AG09309 (cell line): ENCODE results near the gene SIRT7.

ENCODE experiments used
- DNase-seq: peaks from one replicate; pipeline ENCODE4 v3.0.0-alpha.2; 2010; ENCODE audit warnings: low read depth
- H3K4me3 ChIP-seq: 2 replicates; pipeline ENCODE4 v1.5.1; 2011; ENCODE audit warnings: mild to moderate bottlenecking, low read depth, low read length, moderate library complexity; ENCODE audit not compliant: control insufficient read depth
- TF ChIP-seq, protein P1 (sequence below): IDR thresholded peaks from 2 replicates; pipeline ENCODE4 v1.5.1; 2011; ENCODE audit warnings: mild to moderate bottlenecking, low read depth, low read length, inconsistent platforms; ENCODE audit not compliant: insufficient read depth, control insufficient read depth; ENCODE audit errors: missing control alignments

Gene SIRT7

DNA sequence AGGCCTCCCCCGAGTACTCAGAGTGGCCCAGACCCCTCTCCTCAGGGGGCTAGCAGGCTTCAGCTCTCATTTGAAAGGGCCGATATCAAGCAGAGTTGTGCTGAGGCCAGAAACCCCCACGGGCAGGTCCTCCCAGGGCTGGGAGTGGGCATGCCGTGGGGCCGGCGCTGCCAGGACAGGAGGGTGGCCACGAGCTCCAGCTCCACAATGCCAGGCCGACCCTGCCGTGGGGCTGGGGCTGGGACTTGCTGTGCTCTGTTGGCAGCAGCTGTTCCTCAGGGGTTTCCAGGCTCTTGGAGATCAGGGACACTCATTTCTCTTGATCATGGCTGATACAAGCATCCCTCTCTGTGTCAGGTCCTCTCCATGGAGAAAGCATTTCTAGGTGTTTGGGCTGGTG lies 19.1 kb downstream of the SIRT7 start:
- DNase-seq = no peak

DNA sequence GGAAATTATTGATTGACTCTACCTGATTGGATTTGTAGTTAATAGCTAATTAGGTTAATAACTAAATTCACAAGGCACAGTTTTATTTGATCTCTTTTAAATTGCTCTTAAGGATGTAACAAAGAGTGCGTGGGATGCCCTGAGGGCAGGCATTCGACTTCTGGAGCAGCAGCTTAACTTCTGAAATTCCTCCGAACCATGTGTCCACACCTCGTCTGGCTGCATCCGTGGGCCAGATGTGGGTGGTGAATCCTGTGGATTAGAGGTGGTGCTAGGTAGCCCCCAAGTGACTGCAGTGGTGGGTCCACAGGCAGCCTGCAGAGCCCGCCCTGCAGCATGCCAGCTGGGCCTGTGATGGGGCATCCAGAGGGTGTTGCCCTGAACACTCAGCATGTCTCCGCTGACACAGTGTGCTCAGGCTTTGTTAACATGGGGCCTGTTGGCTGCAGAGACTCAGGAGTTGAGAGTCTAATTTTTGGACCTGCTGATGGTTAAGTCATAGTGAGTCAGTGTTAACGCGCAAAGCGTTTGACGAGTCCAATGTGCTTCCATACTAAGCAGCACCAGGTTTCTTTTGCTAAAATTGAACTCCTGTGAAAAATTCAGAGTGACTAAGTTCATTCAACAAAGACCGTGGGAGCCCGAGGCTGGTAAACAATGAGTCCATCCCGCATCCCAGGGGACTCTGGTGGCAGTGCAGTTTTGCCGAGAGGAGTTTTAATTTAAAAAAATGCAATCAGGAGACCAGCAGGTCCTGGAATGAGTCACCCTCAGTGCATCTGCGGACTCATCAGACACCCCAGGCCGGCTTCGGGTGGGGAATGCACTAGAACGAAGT lies 19.7 kb downstream of the SIRT7 start:
- TF ChIP-seq, protein P1, sequence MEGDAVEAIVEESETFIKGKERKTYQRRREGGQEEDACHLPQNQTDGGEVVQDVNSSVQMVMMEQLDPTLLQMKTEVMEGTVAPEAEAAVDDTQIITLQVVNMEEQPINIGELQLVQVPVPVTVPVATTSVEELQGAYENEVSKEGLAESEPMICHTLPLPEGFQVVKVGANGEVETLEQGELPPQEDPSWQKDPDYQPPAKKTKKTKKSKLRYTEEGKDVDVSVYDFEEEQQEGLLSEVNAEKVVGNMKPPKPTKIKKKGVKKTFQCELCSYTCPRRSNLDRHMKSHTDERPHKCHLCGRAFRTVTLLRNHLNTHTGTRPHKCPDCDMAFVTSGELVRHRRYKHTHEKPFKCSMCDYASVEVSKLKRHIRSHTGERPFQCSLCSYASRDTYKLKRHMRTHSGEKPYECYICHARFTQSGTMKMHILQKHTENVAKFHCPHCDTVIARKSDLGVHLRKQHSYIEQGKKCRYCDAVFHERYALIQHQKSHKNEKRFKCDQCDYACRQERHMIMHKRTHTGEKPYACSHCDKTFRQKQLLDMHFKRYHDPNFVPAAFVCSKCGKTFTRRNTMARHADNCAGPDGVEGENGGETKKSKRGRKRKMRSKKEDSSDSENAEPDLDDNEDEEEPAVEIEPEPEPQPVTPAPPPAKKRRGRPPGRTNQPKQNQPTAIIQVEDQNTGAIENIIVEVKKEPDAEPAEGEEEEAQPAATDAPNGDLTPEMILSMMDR = no peak
- no peak overlapping the region for H3K4me3 ChIP-seq
- DNase-seq = peak; percentile 75

More for the DNA sequence above, 19.1 kb downstream of the SIRT7 start:
- TF ChIP-seq, protein P1 = no peak
- no peak overlapping the region for H3K4me3 ChIP-seq

DNA sequence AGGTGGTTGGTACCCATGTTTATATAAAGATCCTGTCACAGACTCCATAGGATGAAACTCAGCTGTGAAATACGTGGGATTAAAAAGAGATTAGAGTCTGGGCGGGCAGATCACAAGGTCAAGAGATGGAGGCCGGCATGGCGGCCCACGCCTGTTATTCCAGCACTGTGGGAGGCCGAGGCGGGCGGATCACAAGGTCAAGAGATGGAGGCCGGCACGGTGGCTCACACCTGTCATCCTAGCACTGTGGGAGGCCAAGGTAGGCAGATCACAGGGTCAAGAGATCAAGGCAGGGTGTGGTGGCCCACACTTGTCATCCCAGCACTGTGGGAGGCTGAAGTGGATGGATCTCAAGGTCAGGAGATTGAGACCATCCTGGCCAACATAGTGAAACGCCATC lies 22.6 kb downstream of the SIRT7 start:
- DNase-seq = no peak
- TF ChIP-seq, protein P1 = no peak
- no peak overlapping the region for H3K4me3 ChIP-seq

DNA sequence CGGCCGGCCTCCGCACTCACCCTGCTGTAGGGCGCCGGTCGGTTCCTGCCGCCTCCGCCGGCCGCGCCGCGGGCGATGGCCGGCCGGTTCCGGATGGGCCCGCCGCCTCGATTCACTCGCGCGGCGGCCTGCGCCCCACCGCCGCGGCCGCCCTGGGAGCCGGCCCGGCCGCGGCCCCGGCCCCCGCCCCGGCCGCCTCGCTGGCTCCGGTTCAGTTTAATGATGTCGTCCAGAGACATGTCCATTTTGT lies 26.7 kb downstream of the SIRT7 start:
- H3K4me3 ChIP-seq = peak overlapping the region; percentile 59
- no peak for DNase-seq
- TF ChIP-seq, protein P1 = no peak

DNA sequence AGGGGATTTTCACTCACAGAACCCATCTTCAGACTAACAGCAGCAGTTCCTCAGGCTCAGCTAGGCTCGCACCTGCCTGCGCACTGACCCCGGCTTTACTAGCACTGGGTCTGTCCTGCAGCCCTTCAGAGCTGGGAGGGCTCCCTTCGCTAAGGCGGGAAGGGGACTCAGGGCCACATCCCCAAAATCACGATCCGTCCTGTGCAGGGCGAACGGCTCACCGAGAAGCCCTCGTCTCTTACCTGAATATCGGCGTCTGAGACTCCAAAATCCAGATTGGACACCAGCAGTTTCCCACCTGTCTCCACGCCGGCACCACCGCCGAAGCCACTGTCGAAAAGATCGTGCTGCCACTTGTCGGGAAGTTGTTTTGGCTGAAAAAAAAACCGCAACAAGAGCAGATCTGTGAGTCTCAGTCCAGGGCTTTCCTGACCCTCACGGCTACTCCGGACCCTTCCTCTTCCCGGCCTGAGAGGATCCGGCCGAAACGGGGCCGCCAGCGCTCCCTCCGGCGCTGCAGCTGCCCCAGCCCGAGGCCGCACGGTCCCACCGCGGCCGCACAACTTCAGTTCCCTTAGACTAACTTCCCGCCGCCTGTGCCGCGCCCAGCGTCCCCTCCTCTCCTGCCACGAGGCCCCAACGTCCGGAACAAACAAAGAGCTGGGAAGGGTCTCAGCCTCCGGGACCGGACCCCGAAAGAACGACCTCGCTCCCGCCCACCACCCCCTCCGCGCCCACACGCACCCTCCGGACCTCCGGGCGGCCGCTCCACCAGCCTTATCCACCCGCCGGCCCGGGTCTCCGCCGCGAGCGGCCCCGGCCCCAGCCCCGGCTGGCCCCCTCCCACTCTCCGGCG lies 27.3 kb downstream of the SIRT7 start:
- DNase-seq = no peak
- TF ChIP-seq, protein P1 = no peak
- peak overlapping the region; percentile 59 for H3K4me3 ChIP-seq

DNA sequence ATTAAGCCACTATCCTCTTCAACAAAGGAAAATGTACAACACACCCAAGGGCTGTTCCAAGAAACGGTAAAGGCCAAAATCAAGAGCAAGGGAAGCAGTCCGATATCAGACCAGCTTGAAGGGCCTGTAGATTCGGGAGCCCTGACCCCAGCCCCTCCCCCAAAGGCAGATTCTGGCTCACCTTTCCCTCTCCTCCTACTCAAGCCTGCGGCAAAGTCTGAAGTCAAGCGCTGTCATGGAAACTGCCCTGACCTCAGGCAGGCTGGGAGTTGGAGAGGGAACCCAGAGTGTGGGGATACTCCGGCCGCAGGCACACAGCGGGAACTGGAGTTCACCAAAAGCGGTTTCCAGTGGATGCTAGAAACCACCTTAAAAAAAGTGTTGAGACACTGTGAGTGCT lies 28.4 kb downstream of the SIRT7 start:
- TF ChIP-seq, protein P1 = no peak
- no peak overlapping the region for H3K4me3 ChIP-seq
- DNase-seq = no peak
